ENCODE measurements around the gene CTDP1.
"Not testable (repeated sequence)": the region's sequence is repeated elsewhere in the genome, so short reads cannot be mapped to it uniquely, and the experiment has no call there.

Gene CTDP1

GRCh38 chr18:79748321-79749180, 68.9 kb downstream of the CTDP1 start:
- DNase-seq: no peak

GRCh38 chr18:79749251-79750191, 69.9 kb downstream of the CTDP1 start:
- DNase-seq: no peak

- peak; percentile 45 for DNase-seq
Observed at GRCh38 chr18:79750980-79751571, 71.5 kb downstream of the CTDP1 start.

- DNase-seq: not testable (repeated sequence)
Observed at GRCh38 chr18:79751918-79752578, 72.4 kb downstream of the CTDP1 start.

GRCh38 chr18:79752946-79753345, 73.3 kb downstream of the CTDP1 start:
- DNase-seq: not testable (repeated sequence)

- DNase-seq: no peak
Observed at GRCh38 chr18:79753391-79753851, 73.8 kb downstream of the CTDP1 start.

GRCh38 chr18:79754022-79754761, 74.6 kb downstream of the CTDP1 start:
- DNase-seq: no peak

- DNase-seq: no peak
Observed at GRCh38 chr18:79754831-79755351, 75.3 kb downstream of the CTDP1 start.

GRCh38 chr18:79755496-79756142, 76.0 kb downstream of the CTDP1 start:
- no peak for DNase-seq

GRCh38 chr18:79756143-79756500, 76.5 kb downstream of the CTDP1 start:
- DNase-seq: no peak

GRCh38 chr18:79756826-79757225, 77.2 kb downstream of the CTDP1 start:
- DNase-seq: no peak

- DNase-seq: no peak
Observed at GRCh38 chr18:79760348-79760747, 80.7 kb downstream of the CTDP1 start.

GRCh38 chr18:79760881-79761280, 81.3 kb downstream of the CTDP1 start:
- DNase-seq: no peak

- no peak for DNase-seq
Observed at GRCh38 chr18:79763407-79763806, 83.8 kb downstream of the CTDP1 start.

- DNase-seq: no peak
Observed at GRCh38 chr18:79764131-79764530, 84.5 kb downstream of the CTDP1 start.

GRCh38 chr18:79765491-79766245, 86.1 kb downstream of the CTDP1 start:
- DNase-seq: no peak

GRCh38 chr18:79766308-79766707, 86.7 kb downstream of the CTDP1 start:
- DNase-seq: no peak

- no peak for DNase-seq
Observed at GRCh38 chr18:79768745-79769144, 89.1 kb downstream of the CTDP1 start.

- DNase-seq: no peak
Observed at GRCh38 chr18:79769698-79770500, 90.3 kb downstream of the CTDP1 start.

- no peak for DNase-seq
Observed at GRCh38 chr18:79770501-79770815, 90.9 kb downstream of the CTDP1 start.

Measured in NCI-H510A (cell line).